Keratinocyte (primary cell): ENCODE measurements around the gene CCDC141. TPM values are rescaled to one million over a fixed set of nuclear protein-coding genes. Genes with fewer than 3 reads are reported as not detected.

Source experiments
- DNase-seq: peaks from one replicate; pipeline ENCODE4 v3.0.0-alpha.2; 2011; ENCODE audit warnings: low read depth, missing footprints, low spot score
- FAIRE-seq: peaks from 2 replicates; lab custom pipeline; 2011; peaks lifted over from hg19 to GRCh38; lab: Jason Lieb, UNC
- H2AFZ ChIP-seq: 2 replicates; pipeline ENCODE4 v1.6.0; 2012; ENCODE audit warnings: low read length, control low read depth, inconsistent platforms; ENCODE audit not compliant: control insufficient read depth
- H3K27ac ChIP-seq: 2 replicates; pipeline ENCODE4 v1.5.1; 2011; ENCODE audit warnings: low read length; ENCODE audit not compliant: control insufficient read depth, insufficient read depth
- H3K27me3 ChIP-seq: 3 replicates; pipeline ENCODE4 v1.6.0; 2011; ENCODE audit warnings: low read length; ENCODE audit not compliant: control insufficient read depth, insufficient read depth; ENCODE audit errors: extremely low read depth
- H3K36me3 ChIP-seq, 2 experiments: 2 replicates in 1 of 2; 3 replicates in 1 of 2; pipeline ENCODE4 v1.5.1; 2011; ENCODE audit warnings: low read length in 2 of 2, mild to moderate bottlenecking in 1 of 2; ENCODE audit not compliant: control insufficient read depth in 2 of 2, insufficient read depth in 2 of 2; ENCODE audit errors: extremely low read depth in 1 of 2
- H3K4me1 ChIP-seq: 3 replicates; pipeline ENCODE4 v1.5.1; 2011; ENCODE audit warnings: low read length; ENCODE audit not compliant: control insufficient read depth, insufficient read depth; ENCODE audit errors: extremely low read depth
- H3K4me2 ChIP-seq: 3 replicates; pipeline ENCODE4 v1.6.0; 2011; ENCODE audit warnings: low read depth, low read length; ENCODE audit not compliant: control insufficient read depth, insufficient read depth; ENCODE audit errors: extremely low read depth
- H3K4me3 ChIP-seq, 3 experiments: fragments of 200-600 bp in 1 of 3; sonication (generic) in 1 of 3; 2 replicates in 2 of 3; 3 replicates in 1 of 3; pipeline ENCODE4 v1.5.1; 2011 to 2016; ENCODE audit warnings: low read length in 3 of 3, mild to moderate bottlenecking in 3 of 3, control low read depth in 2 of 3, inconsistent platforms in 1 of 3, low read depth in 1 of 3, mixed read lengths in 1 of 3, mixed run types in 1 of 3, moderate library complexity in 1 of 3; ENCODE audit not compliant: control insufficient read depth in 2 of 3, insufficient read depth in 2 of 3; ENCODE audit errors: extremely low read depth in 1 of 3
- H3K79me2 ChIP-seq: 2 replicates; pipeline ENCODE4 v1.6.0; 2012; ENCODE audit warnings: low read length; ENCODE audit not compliant: control insufficient read depth, insufficient read depth
- H3K9ac ChIP-seq: 3 replicates; pipeline ENCODE4 v1.6.0; 2011; ENCODE audit warnings: low read length; ENCODE audit not compliant: control insufficient read depth, insufficient read depth; ENCODE audit errors: extremely low read depth
- H3K9me1 ChIP-seq: 3 replicates; pipeline ENCODE4 v1.6.0; 2011; ENCODE audit warnings: low read length; ENCODE audit not compliant: control insufficient read depth, insufficient read depth; ENCODE audit errors: extremely low read depth
- H3K9me3 ChIP-seq: 2 replicates; pipeline ENCODE4 v1.5.1; 2012; ENCODE audit warnings: low read depth, low read length; ENCODE audit not compliant: control insufficient read depth
- H4K20me1 ChIP-seq: 3 replicates; pipeline ENCODE4 v1.6.0; 2011; ENCODE audit warnings: low read length; ENCODE audit not compliant: control insufficient read depth, insufficient read depth; ENCODE audit errors: extremely low read depth
- EZH2 ChIP-seq: IDR thresholded peaks from one replicate; pipeline ENCODE4 v1.6.1; 2012; ENCODE audit warnings: inconsistent platforms, mild to moderate bottlenecking, low read length, moderate library complexity
- dilution Hi-C: fragments of 300-500 bp; cut with MboI; formaldehyde crosslinking; loops from one replicate; pipeline ENCODE4 v1.7.0; 2020; ENCODE audit warnings: low sequenced_read_pairs; ENCODE audit not compliant: extremely low pct_ligation_motif_present
- polyA plus RNA-seq, 5 experiments: library from polyadenylated mRNA; depleted of rRNA in 3 of 5; stranded (reverse) in 3 of 5; stranded (forward) in 1 of 5; unstranded in 1 of 5; fragments of >200 nt; gene quantifications; 1 replicate in 1 of 5; 2 replicates in 3 of 5; 3 replicates in 1 of 5; pipeline versions ENCODE4 v1.2.1 to v1.2.3, GENCODE V29; 2011 to 2012; ENCODE audit warnings: missing spikeins in 2 of 5, low read depth in 1 of 5, low replicate concordance in 1 of 5
- TF ChIP-seq, protein P1 (sequence below), 3 experiments: IDR thresholded peaks in 1 of 3; conservative IDR thresholded peaks in 1 of 3; optimal IDR thresholded peaks in 1 of 3; 2 replicates in 2 of 3; 3 replicates in 1 of 3; pipeline versions ENCODE3 to v1.5.1; 2011; ENCODE audit warnings: low read length in 3 of 3, mild to moderate bottlenecking in 3 of 3, moderate library complexity in 2 of 3, control low read depth in 1 of 3, inconsistent platforms in 1 of 3; ENCODE audit not compliant: insufficient read depth in 2 of 3; ENCODE audit errors: extremely low read depth in 1 of 3

CCDC141 gene
- polyA plus RNA-seq, 1 donor (not counting 4 experiments of a cell fraction or from before 2014, with no cell fraction given) = not detected

DNA sequence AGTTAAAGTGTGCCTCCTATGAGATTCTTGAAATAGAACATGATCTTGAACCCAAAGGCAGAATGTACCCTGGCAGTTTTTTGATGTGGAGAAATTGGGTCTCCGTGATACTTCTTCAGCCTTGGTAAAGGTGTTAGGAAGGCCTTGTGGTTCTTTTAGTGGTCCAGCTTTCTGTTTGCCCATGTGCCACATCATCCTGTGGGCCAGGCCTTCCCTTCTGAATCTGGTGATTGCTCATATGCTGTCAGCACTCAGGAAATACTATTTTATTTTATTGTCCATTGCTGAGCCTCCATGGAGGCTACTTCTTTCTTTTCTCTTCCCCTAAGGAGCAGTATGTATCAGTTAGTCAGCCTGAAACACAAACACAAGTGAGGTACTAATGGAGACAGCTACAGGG, 52.9 kb downstream of the CCDC141 start:
- Histone ChIP-seq H3K27ac (no peak overlapping the region), H3K9me3 (no peaks in the 10 kb centered on the region), H3K27me3 (no peaks in the 10 kb centered on the region), H2AFZ (no peak overlapping the region), H3K4me3 (no peak overlapping the region), H3K36me3 (no peaks in the 10 kb centered on the region), H3K9me1 (no peaks in the 10 kb centered on the region), H3K79me2 (no peaks in the 10 kb centered on the region), H3K4me2 (no peak overlapping the region), H4K20me1 (no peaks in the 10 kb centered on the region), H3K9ac (no peak overlapping the region), H3K4me1 (no peaks in the 10 kb centered on the region)
- FAIRE-seq = no peak
- TF ChIP-seq, protein P1, sequence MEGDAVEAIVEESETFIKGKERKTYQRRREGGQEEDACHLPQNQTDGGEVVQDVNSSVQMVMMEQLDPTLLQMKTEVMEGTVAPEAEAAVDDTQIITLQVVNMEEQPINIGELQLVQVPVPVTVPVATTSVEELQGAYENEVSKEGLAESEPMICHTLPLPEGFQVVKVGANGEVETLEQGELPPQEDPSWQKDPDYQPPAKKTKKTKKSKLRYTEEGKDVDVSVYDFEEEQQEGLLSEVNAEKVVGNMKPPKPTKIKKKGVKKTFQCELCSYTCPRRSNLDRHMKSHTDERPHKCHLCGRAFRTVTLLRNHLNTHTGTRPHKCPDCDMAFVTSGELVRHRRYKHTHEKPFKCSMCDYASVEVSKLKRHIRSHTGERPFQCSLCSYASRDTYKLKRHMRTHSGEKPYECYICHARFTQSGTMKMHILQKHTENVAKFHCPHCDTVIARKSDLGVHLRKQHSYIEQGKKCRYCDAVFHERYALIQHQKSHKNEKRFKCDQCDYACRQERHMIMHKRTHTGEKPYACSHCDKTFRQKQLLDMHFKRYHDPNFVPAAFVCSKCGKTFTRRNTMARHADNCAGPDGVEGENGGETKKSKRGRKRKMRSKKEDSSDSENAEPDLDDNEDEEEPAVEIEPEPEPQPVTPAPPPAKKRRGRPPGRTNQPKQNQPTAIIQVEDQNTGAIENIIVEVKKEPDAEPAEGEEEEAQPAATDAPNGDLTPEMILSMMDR (optimal IDR thresholded peaks at IDR 0.05 in 1 of 3, IDR thresholded peaks at IDR 0.05 in 1 of 3, conservative IDR thresholded peaks at IDR 0.05 in 1 of 3; ENCODE audit: extremely low read depth in 1 of 3, insufficient read depth in 2 of 3, low read length in 3 of 3) = no peak
- TF ChIP-seq EZH2 = no peak
- dilution Hi-C loops = no loop called here
- DNase-seq = no peak

DNA sequence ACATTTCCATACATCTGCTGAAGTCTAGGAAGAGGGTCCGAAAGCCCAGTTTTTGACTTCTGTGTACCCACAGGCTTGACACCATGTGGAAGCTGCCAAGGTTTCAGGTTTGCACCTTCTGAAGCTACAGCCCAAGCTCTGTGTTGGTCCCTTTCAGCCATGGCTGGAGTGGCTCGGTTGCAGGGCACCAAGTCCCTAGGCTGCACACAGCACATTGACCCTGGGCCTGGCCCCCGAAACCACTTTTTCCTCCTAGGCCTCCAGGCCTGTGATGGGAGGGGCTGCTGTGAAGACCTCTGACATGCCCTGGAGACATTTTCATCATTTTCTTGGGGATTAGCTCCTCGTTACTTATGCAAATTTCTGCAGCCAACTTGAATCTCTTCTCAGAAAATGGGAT, 55.7 kb downstream of the CCDC141 start:
- no peaks in the 10 kb centered on the region for H3K36me3 ChIP-seq
- FAIRE-seq = no peak
- dilution Hi-C loops = no loop called here
- H3K4me2 ChIP-seq = no peak overlapping the region
- no peak for DNase-seq
- no peaks in the 10 kb centered on the region for H3K79me2 ChIP-seq
- no peaks in the 10 kb centered on the region for H3K9me3 ChIP-seq
- no peaks in the 10 kb centered on the region for H3K4me1 ChIP-seq
- H3K9ac ChIP-seq = no peak overlapping the region
- H3K27me3 ChIP-seq = no peaks in the 10 kb centered on the region
- H2AFZ ChIP-seq = no peak overlapping the region
- H3K27ac ChIP-seq = no peak overlapping the region
- no peak overlapping the region for H3K4me3 ChIP-seq
- H3K9me1 ChIP-seq = no peaks in the 10 kb centered on the region
- no peaks in the 10 kb centered on the region for H4K20me1 ChIP-seq
- no peak for TF ChIP-seq EZH2
- TF ChIP-seq, protein P1 (optimal IDR thresholded peaks at IDR 0.05 in 1 of 3, IDR thresholded peaks at IDR 0.05 in 1 of 3, conservative IDR thresholded peaks at IDR 0.05 in 1 of 3; ENCODE audit: extremely low read depth in 1 of 3, insufficient read depth in 2 of 3, low read length in 3 of 3) = no peak
